Esophagus muscularis mucosa (tissue), 4 donors: ENCODE measurements around the gene WNK4.

Source experiments
- EP300 ChIP-seq: sonication (generic); formaldehyde crosslinking; IDR thresholded peaks from one replicate; pipeline ENCODE4 v1.6.1; 2017; ENCODE audit warnings: antibody characterized with exemption
- POLR2A ChIP-seq: fragments of 450-650 bp; IDR thresholded peaks from one replicate; pipeline ENCODE4 v1.6.1; 2017; ENCODE audit warnings: antibody characterized with exemption, moderate library complexity, mild to moderate bottlenecking, low read depth
- POLR2AphosphoS5 ChIP-seq, 2 donors: sonication (generic); formaldehyde crosslinking; IDR thresholded peaks; one replicate each; pipeline ENCODE4 v1.6.1; 2017; ENCODE audit warnings: antibody characterized with exemption in 2 of 2
- TF ChIP-seq, protein P1 (sequence below), 3 experiments: fragments of 200-600 bp in 2 of 3; fragments of 450-650 bp in 1 of 3; sonication (generic) in 2 of 3; IDR thresholded peaks; one replicate each; pipeline ENCODE4 v1.5.1; 2017 to 2019; ENCODE audit warnings: antibody characterized with exemption in 3 of 3, mild to moderate bottlenecking in 2 of 3, moderate library complexity in 1 of 3

DNA sequence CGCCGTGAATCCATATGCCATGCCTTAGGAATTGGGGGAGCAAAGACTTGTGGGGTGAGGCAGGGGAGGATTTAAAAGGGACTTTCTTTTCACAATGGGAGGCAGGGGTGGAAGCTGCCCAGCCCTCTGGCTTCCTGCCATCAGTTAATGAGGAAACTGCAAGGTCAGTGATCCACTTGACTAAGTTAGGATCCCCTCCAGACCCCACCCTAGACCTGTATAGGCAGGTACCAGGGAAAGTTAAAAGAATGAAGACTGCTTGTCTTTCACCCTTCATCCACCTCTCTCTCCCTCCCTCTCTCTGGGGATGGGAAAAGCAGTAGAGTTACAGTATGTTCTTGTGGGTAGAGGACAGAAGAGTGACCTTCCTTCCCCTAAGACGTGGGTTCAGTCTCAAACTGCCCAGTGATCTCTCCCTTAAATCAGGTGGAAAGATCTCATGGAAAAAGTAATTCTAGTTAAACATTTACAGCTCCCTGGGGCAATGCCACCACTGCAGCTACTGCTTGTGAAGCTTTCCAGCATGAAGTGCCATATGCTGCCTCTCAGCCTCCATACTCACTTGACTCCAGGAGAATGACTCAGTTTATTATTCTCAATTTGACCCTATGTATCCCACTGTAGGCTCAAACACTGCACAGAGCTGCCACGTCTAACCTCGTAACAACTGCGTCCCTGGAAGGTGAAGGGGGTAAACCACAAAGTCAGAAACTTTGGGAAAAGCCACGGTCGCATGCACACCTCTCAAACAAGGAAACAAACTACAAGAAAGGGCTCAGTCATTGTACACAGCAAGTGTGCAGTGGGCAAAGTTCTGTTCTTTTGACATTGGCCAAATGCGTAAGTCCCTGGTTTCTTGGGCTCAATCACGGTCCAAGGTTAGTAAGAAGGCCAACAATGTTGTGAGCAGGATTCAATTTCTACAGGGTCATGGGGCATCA, 16.9 kb downstream of the WNK4 start:
- TF ChIP-seq, protein P1, sequence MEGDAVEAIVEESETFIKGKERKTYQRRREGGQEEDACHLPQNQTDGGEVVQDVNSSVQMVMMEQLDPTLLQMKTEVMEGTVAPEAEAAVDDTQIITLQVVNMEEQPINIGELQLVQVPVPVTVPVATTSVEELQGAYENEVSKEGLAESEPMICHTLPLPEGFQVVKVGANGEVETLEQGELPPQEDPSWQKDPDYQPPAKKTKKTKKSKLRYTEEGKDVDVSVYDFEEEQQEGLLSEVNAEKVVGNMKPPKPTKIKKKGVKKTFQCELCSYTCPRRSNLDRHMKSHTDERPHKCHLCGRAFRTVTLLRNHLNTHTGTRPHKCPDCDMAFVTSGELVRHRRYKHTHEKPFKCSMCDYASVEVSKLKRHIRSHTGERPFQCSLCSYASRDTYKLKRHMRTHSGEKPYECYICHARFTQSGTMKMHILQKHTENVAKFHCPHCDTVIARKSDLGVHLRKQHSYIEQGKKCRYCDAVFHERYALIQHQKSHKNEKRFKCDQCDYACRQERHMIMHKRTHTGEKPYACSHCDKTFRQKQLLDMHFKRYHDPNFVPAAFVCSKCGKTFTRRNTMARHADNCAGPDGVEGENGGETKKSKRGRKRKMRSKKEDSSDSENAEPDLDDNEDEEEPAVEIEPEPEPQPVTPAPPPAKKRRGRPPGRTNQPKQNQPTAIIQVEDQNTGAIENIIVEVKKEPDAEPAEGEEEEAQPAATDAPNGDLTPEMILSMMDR (IDR thresholded peaks at IDR 0.05) = no peak
- TF ChIP-seq POLR2A (no peak), POLR2AphosphoS5 (IDR thresholded peaks at IDR 0.05) (no peak), EP300 (no peak)
